ENCODE results near the gene KY.

- TF ChIP-seq CSDC2 (CRISPR knock-in tag; IDR thresholded peaks at IDR 0.05): no peak
- TF ChIP-seq RARB (CRISPR knock-in tag; IDR thresholded peaks at IDR 0.05): no peak
- no peak for TF ChIP-seq ZC3H10 (CRISPR knock-in tag; IDR thresholded peaks at IDR 0.05)
Measured at GRCh38 chr3:134625462-134625861, 25.4 kb downstream of the KY start.

Data from SK-N-SH treated with all-trans-retinoic acid at 6 μM for 48 hours (cell line).